ENCODE data around the gene SLC6A9. TPM values are rescaled to one million over a fixed set of nuclear protein-coding genes. Genes with fewer than 3 reads are reported as not detected.

The SLC6A9 gene
- total RNA-seq, 1 donor from 2014 or later = 4.7 TPM

GRCh38 chr1:44074415-44074814 is 43.2 kb upstream of the SLC6A9 start:
- no peak for DNase-seq (ENCODE audit: low spot score in 2 of 2)
- Histone ChIP-seq H3K36me3 (no peaks in the 10 kb centered on the region), H3K4me3 (no peak overlapping the region), H3K9me3 (no peaks in the 10 kb centered on the region), H3K27me3 (no peaks in the 10 kb centered on the region), H3K4me1 (peaks cover 5% of the 10 kb centered on the region in 2 donors), H3K27ac (peak overlapping the region; percentile 37 to 64)
- intact Hi-C loops (cut with DNase I) = no loop called here
- TF ChIP-seq, protein P1, sequence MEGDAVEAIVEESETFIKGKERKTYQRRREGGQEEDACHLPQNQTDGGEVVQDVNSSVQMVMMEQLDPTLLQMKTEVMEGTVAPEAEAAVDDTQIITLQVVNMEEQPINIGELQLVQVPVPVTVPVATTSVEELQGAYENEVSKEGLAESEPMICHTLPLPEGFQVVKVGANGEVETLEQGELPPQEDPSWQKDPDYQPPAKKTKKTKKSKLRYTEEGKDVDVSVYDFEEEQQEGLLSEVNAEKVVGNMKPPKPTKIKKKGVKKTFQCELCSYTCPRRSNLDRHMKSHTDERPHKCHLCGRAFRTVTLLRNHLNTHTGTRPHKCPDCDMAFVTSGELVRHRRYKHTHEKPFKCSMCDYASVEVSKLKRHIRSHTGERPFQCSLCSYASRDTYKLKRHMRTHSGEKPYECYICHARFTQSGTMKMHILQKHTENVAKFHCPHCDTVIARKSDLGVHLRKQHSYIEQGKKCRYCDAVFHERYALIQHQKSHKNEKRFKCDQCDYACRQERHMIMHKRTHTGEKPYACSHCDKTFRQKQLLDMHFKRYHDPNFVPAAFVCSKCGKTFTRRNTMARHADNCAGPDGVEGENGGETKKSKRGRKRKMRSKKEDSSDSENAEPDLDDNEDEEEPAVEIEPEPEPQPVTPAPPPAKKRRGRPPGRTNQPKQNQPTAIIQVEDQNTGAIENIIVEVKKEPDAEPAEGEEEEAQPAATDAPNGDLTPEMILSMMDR (IDR thresholded peaks at IDR 0.05) = no peak

GRCh38 chr1:44073528-44073927 is 42.3 kb upstream of the SLC6A9 start:
- intact Hi-C loops (cut with DNase I) = no loop called here
- Histone ChIP-seq H3K4me3 (no peak overlapping the region), H3K27ac (no peak overlapping the region), H3K9me3 (no peaks in the 10 kb centered on the region), H3K4me1 (peaks cover 5% of the 10 kb centered on the region in 2 donors), H3K27me3 (no peaks in the 10 kb centered on the region), H3K36me3 (no peaks in the 10 kb centered on the region)
- DNase-seq (ENCODE audit: low spot score in 2 of 2) = no peak
- TF ChIP-seq, protein P1 (IDR thresholded peaks at IDR 0.05) = no peak

DNA sequence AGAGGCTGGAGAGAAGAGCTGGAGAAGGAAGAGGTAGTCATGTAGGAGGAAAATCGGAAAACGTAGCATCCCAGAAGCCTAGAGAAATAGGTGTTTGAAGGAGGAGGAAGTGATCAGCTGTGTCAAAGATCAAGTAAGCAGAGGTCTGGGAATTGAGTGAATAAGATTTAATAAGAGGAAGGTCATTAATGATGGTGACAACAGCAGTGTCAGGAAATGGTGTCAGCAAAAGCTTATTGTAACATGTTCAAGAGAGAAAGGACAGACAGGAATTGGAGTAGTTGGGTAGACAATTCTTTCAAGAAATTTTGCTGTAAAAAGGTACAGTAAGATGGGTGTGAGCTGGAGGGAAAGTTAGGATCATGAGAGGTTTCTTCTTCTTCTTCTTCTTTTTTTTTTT is 41.6 kb upstream of the SLC6A9 start:
- no peak overlapping the region for H3K27ac ChIP-seq
- H3K4me3 ChIP-seq = no peak overlapping the region
- no peaks in the 10 kb centered on the region for H3K36me3 ChIP-seq
- peaks cover 5% of the 10 kb centered on the region in 2 donors for H3K4me1 ChIP-seq
- intact Hi-C loops (cut with DNase I) = no loop called here
- DNase-seq (ENCODE audit: low spot score in 2 of 2) = no peak
- no peaks in the 10 kb centered on the region for H3K9me3 ChIP-seq
- TF ChIP-seq, protein P1 (IDR thresholded peaks at IDR 0.05) = no peak
- H3K27me3 ChIP-seq = no peaks in the 10 kb centered on the region

- H3K9me3 ChIP-seq = no peaks in the 10 kb centered on the region
- TF ChIP-seq, protein P1 (IDR thresholded peaks at IDR 0.05) = no peak
- H3K36me3 ChIP-seq = no peaks in the 10 kb centered on the region
- H3K27ac ChIP-seq = no peak overlapping the region
- intact Hi-C loops (cut with DNase I) = no loop called here
- H3K27me3 ChIP-seq = no peaks in the 10 kb centered on the region
- peaks cover 5% of the 10 kb centered on the region in 2 donors for H3K4me1 ChIP-seq
- DNase-seq (ENCODE audit: low spot score in 2 of 2) = no peak
- H3K4me3 ChIP-seq = no peak overlapping the region
These were observed 40.9 kb upstream of the SLC6A9 start for GRCh38 chr1:44072204-44072603.

DNA sequence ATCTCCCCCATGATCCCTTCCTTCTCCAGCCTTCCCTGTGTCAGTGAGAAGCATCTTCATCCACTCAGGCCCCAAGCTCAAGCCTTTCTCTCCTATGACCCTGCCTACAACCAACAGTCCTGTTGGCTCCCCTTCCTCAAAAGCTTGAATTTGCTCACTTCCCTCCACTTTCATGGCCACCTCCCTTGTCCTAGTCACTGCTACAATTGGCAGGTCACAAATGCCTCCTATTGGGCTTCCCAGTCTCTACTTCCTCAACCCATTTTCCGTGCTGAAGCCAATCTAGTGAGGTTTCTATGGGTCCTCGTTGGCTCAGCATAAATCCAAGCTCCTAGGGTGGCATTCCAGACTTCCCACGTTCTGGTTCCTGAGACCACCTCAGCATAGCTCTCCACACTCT is 40.2 kb upstream of the SLC6A9 start:
- DNase-seq (ENCODE audit: low spot score in 2 of 2) = no peak
- Histone ChIP-seq H3K9me3 (no peaks in the 10 kb centered on the region), H3K27ac (no peak overlapping the region), H3K27me3 (no peaks in the 10 kb centered on the region), H3K36me3 (no peaks in the 10 kb centered on the region), H3K4me1 (peaks cover 5% of the 10 kb centered on the region in 2 donors), H3K4me3 (no peak overlapping the region)
- TF ChIP-seq, protein P1 (IDR thresholded peaks at IDR 0.05) = no peak
- intact Hi-C loops (cut with DNase I) = no loop called here

- no peak overlapping the region for H3K27ac ChIP-seq
These were observed 37.2 kb upstream of the SLC6A9 start for GRCh38 chr1:44068442-44068921.

More at GRCh38 chr1:44068442-44068921, 37.2 kb upstream of the SLC6A9 start:
- H3K27me3 ChIP-seq = no peaks in the 10 kb centered on the region
- TF ChIP-seq, protein P1 (IDR thresholded peaks at IDR 0.05) = no peak
- intact Hi-C loops (cut with DNase I) = no loop called here
- H3K4me1 ChIP-seq = no peaks in the 10 kb centered on the region
- DNase-seq (ENCODE audit: low spot score in 2 of 2) = no peak
- H3K4me3 ChIP-seq = no peak overlapping the region
- H3K36me3 ChIP-seq = no peaks in the 10 kb centered on the region
- H3K9me3 ChIP-seq = no peaks in the 10 kb centered on the region
